ENCODE data around the gene PSORS1C1. TPM values are rescaled to one million over a fixed set of nuclear protein-coding genes. Genes with fewer than 3 reads are reported as not detected.

PSORS1C1 gene
- total RNA-seq, 1 donor from 2014 or later, result not detected

DNA sequence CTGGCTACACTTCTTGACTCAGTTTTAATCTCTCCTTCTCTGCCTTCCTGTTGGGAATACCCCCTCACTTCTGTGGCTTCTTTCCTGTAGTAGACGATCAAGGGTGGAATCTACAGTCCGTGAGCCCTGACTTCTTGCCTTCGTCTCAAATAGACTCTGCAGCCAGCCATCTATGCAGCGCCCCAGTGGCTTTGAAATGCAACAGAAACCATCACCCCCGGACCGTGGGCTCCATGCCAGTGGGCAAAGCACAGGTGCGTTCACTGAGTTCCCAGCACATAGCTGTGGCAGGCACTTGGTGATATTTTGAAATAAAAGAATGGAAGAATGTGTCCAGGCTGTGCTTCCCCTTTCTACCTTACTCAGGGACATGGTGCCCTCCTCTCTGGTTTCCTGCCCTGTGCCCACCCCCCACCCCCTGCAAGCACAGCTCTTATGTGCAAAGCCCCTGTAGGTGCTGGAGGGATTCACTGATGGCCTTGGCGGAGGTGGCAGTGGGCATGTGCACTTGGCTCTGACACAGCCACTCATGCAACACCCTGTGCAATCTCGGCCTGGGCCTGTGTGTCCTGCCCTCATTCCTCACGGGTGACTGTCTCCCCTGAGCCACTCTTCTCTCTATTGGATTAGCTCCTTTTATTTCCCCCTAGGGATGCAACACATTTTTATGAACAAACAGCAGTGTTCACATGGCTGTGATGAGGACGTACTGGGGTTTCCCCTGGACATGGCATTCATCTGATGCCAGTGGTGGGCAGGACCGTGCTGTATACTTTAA, 11.2 kb downstream of the PSORS1C1 start:
- intact Hi-C loops (cut with micrococcal nuclease), result no loop called here

DNA sequence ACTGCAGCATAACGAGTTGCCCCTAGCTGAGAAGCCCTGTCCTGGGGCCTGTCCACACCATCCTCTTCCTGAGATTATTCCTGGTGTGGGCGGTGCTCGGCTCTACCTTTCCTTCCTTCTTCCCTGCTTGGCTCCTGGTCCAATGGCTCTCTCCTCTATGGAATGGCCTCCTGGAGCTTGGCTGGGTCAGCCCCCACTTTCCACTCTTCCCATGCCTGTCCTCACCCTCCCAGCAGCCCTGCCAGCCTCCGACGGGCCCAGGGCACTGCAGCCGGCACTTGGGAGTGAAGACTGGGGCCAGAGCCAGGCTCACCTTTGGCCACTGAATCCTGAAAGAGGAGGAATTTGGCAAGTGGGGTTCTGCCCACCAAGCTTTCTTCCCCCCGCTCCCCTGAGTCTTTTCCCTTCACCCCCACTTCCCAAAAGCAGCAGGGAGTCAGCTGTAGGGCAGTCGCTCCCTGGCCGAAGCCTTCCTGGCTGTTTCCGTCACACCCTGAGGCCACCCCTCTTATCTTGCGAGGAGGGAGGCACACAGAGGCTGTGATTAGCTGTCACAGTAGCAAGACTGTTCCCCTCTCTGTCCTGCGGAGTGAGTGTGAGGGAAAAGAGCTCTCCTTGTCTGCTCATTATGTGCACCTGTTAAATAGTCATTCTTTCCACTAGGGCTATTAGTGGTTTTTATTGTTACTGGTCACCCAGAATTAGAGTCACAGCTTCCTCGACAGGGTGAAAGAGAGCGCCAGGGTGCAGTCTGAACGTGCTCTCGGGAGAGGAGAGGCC, 12.0 kb downstream of the PSORS1C1 start:
- intact Hi-C loops (cut with micrococcal nuclease), result no loop called here

DNA sequence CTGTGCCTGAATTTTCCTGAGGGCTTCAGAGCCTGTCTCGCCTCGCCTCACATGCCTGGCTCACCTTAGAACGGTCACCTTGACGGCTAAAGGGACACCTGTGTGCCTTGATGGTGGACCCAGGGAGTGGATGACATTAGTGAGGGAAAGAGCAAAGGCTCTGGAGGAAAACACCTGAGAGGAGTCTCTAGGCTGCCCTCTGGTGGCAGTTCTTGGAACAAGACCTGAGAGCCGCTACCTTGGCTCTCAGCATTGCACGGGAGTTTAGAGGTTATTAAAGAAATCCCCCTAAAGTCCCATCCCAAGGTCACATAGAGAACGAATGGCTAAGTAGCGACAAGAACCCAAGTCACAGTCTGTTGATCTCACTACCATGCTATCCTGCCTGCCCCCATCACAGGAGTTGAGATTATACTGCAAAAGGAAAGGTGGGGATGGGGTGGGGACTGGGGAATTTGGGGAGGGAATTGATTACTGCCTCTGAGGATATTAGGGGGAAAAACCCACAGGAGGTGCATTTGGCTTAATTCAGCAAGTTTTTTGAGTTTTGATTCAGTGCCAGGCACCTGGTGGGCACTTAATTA, 13.6 kb downstream of the PSORS1C1 start:
- intact Hi-C loops (cut with micrococcal nuclease), result no loop called here

DNA sequence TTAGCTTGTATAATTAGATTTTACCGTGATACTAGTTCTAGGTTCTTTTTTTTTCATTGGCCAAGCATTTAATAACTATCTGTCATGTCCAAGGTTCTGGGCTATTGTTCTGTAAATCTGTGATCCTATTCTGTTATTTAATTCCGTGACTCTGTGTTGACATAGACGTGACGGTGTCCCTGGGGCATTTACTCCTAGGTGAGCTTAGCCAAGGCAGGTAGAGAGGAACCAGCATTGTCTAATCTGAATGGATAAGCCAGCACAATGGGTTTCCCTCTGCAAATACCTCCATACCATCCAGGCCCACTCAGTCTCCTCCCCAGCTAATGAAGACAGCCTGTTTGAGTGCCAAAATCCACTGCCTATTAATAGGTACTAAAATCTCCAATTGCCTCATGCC, 14.5 kb downstream of the PSORS1C1 start:
- intact Hi-C loops (cut with micrococcal nuclease), result no loop called here

DNA sequence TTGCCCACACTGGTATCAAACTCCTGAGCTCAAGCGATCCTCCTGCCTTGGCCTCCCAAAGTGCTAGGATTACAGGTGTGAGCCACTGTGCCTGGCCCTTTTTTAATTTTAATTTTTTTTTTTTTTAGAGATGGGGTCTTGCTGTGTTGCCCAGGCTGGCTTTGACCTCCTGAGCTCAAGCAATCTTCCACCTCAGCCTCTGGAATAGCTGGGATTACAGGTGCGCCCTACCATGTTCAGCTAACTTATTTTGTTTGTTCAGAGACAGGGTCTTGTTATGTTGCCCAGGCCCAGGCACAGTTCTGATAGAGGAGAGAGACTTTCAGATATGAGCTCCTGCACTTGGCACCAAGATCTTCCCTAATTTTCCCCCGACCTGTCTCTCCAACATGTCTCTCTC, 16.2 kb downstream of the PSORS1C1 start:
- intact Hi-C loops (cut with micrococcal nuclease), result no loop called here

DNA sequence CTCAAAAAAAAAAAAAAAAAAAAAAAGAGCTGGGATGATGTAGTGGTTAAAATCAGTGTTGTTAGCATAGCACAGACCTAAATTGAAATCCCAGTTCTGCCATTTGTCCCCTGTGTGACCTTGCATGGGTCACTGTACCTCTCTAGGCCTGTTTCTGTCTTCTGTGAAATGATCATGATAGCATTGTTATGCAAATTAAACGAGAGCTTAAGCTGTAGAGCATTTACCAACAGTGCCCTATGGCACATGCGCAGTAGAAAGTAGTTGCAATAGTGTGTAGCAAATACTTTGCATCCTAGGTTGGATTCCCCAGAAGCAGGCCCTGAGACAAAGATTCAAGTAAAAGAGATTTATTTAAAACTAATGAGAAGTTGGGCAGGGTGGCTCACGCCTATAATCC, 17.0 kb downstream of the PSORS1C1 start:
- intact Hi-C loops (cut with micrococcal nuclease), result no loop called here

DNA sequence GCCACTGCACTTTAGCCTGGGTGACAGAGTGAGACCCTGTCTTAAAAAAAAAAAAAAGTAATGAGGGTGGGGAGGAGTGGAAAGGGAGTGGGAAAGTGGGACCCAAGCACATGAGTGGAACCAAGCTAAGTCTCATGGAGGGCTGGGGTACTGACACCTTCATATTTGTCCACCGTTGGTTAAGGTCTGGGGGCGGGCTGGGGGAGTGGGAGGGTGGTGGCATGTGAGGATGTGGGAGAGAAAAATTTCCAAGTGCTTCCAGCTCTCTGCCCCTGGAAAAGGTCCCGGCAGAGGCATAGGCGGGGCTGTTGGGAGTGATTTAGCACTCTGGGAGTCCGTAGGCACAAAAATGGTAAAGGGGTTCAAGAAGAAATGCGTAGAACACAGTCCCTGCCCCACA, 18.2 kb downstream of the PSORS1C1 start:
- intact Hi-C loops (cut with micrococcal nuclease), result no loop called here

DNA sequence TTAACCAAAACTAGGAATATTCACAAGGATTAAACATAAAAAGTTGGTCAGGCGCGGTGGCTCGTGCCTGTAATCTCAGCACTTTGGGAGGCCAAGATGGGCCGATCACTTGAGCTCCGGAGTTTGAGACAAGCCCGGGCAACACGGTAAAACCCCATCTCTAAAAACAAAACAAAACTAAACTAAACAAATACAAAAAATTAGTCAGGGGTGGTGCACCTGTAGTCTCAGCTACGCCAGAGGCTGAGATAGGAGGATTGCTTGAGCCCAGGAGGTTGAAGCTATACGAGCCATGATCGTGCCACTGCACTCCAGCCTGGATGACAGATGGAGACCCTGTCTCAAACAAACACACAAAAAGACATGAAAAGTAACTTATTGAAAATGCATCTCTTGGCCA, 21.1 kb downstream of the PSORS1C1 start:
- intact Hi-C loops (cut with micrococcal nuclease), result no loop called here

DNA sequence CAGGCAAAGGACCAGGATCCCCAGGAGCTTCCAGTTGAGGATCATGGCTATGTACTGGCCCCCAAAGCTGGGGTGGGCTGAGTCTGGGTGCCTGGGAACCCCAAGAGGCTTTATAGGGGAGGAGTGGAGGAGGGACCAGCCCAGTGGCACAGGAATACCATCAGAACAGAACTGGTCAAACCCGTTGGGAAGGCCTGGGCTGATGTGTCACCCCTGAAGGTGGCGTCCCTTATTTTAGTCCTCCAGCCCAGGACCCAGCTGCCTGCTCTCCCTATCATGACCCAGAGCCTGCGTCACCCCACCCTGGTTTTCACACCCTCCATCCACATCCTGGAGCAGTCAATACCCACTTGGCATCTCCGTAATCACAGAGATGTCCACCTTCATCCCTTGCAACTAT, 24.4 kb downstream of the PSORS1C1 start, which contains the start of gene PSORS1C2:
Gene PSORS1C2 (minus strand): TSS at position 85 of the 400 bp plus-strand sequence. CDS start 40 bp downstream, at position 45.
- intact Hi-C loops (cut with micrococcal nuclease), result no loop called here

DNA sequence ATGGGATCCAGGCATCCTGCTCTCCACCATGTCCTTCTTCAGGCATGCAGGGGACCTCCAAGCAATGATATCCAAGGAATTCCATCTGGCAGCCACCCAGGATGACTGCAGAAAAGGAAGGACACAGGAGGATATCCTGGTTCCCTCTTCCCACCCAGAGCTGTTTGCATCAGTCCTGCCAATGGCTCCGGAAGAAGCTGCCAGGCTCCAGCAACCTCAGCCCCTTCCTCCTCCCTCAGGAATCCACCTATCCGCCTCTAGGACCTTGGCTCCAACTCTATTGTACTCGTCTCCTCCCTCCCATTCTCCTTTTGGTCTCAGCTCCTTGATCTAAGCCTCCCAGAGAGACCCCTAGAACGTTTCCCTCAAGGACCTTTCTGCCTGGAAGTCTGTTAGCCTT, 25.0 kb downstream of the PSORS1C1 start:
- intact Hi-C loops (cut with micrococcal nuclease), result no loop called here

DNA sequence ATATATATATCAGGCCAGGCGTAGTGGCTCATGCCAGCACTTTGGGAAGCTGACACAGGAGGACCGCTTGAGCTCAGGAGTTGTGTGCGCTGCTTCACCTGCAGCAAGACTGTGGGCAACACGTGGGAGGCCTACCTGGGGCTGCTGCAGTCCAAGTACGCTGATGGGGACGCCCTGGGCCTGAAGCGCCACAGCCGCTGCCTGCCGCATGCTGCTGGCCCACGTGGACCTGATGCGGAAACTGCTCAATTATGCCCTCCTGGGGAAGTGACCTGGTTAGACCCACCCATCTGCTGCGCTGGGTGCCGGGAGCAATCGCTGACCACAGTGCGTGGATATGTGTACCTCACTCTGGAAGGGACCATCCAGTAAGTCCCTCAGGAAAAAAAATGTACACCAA, 26.0 kb downstream of the PSORS1C1 start:
- intact Hi-C loops (cut with micrococcal nuclease), result no loop called here

DNA sequence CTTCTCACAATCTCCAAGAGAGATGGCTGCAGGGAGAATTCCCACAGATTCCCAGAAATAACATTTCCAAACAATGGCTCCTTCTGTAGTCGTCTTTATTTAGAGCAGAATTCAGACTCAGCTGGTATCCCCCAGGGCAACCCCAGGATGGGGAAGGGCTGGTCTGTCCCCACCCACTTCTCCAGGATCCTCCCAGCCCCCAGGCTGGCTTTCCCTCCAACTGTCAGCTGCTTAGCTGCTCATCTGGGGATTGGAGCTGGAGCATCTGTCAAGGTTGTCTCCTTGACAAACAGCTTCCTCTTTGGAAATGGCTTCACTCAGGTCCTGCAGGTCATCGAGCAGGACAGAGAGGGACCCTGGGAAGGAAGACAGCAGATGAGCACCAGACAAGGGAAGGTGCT, 27.8 kb downstream of the PSORS1C1 start:
- intact Hi-C loops (cut with micrococcal nuclease), result no loop called here

DNA sequence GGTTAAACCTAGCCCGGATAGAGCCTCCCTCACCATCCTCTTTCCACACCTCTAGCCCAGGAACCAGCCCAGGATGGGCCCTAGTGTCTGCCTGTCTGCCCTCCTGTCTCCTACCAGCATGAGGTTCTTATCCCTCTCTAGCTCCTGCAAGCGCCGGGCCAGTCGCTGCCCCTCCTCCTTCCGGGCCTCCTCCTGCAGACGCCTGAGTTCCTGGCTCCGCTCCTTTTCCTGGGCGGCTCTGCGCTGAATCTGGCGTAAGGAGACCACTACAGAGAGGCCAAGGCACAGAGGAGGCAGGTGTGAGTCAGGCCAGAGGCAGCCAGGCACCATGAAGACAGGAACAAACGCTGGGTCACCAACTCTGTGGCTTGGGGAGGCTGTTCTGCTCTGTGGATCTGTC, 28.5 kb downstream of the PSORS1C1 start:
- intact Hi-C loops (cut with micrococcal nuclease), result no loop called here

DNA sequence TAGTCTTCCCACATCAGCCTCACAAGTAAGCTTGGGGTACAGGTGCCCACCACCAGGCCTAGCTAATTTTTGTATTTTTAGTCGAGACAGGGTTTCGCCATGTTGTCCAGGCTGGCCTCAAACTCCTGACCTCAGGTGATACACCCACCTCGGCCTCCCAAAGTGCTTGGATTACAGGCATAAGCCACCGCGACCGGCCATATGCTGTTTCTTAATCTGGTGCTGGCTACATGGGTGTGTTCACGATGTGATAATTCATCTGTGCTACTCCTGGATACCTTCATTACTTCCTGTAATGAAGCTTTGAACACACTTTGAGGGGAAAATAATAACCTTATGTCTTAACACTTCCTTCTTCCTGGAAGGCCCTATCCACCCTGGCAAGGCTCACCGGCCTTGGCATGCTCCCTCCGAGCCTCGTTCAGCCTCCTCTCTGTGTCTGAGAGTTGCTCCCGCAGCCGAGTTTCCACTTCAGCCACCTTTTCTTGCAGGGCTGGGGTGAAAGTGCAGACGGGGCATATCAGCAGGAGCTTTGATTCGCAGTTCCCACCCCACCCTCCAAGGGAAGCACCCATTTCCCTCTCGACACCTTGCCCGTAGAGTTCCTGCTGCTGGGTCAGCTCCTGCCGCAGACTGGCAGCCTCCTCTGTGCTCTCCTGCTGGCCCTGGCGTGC, 29.8 kb downstream of the PSORS1C1 start:
- intact Hi-C loops (cut with micrococcal nuclease), result no loop called here

DNA sequence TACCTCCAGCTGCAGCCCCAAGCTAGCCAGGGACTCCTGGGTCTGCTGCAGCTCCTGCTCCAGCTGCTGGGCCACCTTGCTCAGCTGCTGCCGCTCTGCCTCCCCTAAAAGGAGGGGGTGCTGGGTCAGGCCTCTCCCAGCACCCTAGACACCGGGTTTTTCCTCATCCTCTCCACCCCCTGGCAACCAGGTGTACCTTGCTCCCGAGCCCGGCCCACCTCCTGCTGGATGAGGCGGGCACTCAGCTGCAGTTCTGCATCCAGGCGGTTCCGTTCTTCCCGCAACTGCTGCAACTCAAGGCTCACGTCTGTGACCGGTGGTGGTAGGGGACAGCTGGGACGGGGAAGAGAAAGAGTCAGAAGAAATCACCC, 30.4 kb downstream of the PSORS1C1 start:
- intact Hi-C loops (cut with micrococcal nuclease), result no loop called here

DNA sequence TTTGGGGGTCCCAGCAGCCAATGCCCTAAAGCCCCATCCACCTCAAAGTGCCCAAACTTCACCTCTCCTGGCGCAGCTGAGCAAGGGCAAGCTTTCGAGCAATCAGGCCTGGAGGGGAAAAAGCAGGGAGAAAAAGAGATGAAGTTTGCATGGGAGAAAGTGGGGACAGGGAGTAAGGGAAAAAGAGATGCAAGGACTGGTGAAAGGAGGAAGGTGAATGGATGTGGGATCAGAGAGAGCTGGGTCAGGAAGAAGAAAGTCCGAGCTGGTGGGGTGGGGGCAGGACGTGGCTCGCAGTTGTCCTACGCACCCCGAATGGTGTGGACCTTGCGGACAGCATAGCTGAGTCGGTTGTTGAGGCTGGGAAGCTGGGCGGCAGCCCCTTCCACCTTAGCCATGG, 30.8 kb downstream of the PSORS1C1 start:
- intact Hi-C loops (cut with micrococcal nuclease), result no loop called here

DNA sequence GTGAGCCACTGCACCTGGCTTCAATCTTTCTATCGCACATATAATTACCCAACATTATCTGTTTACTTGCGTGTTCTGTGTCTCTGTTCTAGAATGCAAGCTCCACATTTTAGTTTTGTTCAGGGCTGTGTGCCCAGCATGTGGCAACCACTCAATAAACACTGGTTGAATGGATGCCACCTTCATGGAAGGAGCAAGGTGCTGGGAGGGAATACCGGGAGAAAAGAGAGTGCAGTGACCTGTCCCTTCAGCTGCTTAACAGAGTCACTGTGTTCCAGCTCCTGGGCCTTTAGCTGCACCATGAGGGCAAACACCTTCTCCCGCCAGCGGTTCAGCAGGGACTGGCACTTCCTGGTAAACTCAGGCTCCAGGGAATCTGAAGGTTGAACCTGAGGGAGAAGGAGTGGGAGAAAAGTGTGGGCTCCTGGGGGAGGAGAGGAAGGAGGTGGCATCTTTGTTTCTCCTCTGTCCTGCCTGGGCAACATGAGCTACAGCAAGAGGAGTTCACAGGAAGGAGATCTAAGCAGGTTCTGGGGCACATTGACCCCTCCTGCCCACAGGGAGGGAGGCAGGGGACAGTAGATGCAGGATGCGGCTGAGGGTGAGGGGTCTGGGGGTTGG, 35.3 kb downstream of the PSORS1C1 start:
- intact Hi-C loops (cut with micrococcal nuclease), result loop anchor here (10.0 kb wide), 1 partner anchor 465 kb away; the partner anchor contains the start of gene PPP1R18

DNA sequence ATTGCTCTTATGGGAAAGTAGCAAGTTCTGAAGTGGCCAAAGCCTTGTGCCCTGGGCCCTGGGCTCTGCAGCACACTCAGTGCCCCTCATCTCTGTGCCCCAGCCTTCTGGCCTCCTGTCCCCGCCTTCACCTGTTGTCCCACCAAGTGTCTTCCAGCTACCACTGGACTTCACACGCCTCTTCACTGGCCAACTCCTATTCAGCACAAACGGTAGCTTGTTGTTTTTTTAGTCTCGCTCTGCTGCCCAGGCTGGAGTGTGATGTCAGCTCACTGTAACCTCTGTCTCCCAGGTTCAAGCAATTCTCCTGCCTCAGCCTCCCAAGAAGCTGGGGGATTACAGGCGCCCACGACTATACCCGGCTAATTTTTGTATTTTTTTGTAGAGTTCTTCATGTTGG, 38.2 kb downstream of the PSORS1C1 start:
- intact Hi-C loops (cut with micrococcal nuclease), result loop anchor here (10.0 kb wide), 1 partner anchor 468 kb away; the partner anchor contains the start of gene PPP1R18

DNA sequence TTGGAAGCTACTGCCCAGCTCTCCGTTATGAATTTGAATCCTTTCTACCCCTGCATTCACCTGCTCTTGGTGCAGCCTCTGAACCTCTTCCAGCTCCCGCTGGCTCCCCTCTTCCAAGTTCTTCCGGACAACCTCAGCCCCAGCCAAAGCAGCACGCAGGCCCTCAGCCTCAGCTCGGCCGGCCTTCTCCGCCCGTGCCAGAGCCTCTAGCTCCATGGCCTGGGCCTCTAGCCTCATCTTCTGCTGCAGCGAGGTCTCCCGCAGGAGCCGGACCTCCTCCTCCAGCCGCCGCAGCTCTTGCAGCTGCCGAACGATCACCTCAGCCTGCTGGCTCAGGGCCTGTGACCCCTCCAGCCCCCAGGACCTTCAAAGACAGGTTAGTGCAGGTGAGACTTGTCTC, 39.8 kb downstream of the PSORS1C1 start:
- intact Hi-C loops (cut with micrococcal nuclease), result loop anchor here (10.0 kb wide), 1 partner anchor 470 kb away; the partner anchor contains the start of gene PPP1R18

DNA sequence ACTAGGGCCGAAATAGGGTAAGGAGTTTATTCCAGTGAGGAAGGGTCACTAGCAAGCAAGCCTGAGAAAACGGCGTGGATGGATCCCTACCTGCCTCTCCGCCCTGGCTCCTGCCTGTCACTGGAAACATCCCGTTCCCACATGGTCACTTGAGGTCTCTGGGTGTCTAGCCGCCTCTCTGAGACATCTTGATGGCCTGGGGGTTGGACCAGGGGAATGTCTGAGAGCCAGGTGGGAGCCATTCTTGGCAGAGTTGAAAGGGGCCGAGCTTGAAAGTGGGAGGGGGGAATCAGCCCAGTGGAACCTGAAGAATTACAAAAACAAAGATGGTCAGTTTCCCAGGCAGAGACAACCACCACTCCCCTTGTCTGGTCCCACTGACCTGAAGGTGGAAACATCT, 42.0 kb downstream of the PSORS1C1 start:
- intact Hi-C loops (cut with micrococcal nuclease), result loop anchor here (10.0 kb wide), 1 partner anchor 472 kb away; the partner anchor contains the start of gene PPP1R18

All from T-helper 2 cell treated with Interferon-gamma antibody and Interleukin-4, amounts not matched to agents 100 ng/mL and 5 ng/mL, for 36 hours (primary cell).